Breast epithelium (tissue), 4 donors: ENCODE measurements around the gene SLC35F4. TPM values are rescaled to one million over a fixed set of nuclear protein-coding genes. Genes with fewer than 3 reads are reported as not detected.

Source experiments
- DNase-seq, 2 donors: peaks; one replicate each; pipeline ENCODE4 v3.0.0-alpha.2; 2019; ENCODE audit warnings: low spot score in 2 of 2
- H3K27ac ChIP-seq, 2 donors: fragments of 200-600 bp; sonication (generic) in 1 of 2; one replicate each; pipeline ENCODE4 v1.5.1; 2016 to 2019; ENCODE audit warnings: mild to moderate bottlenecking in 1 of 2
- H3K27me3 ChIP-seq, 2 donors: fragments of 200-600 bp; sonication (generic) in 1 of 2; one replicate each; pipeline versions ENCODE4 v1.5.1 to v1.6.0; 2017 to 2019; ENCODE audit warnings: control low read depth in 1 of 2, mild to moderate bottlenecking in 1 of 2
- H3K36me3 ChIP-seq: fragments of 200-600 bp; one replicate; pipeline ENCODE4 v1.5.1; 2019
- H3K4me1 ChIP-seq, 2 donors: fragments of 200-600 bp; sonication (generic); one replicate each; pipeline ENCODE4 v1.5.1; 2016 to 2019; ENCODE audit warnings: control low read depth in 1 of 2
- H3K4me3 ChIP-seq, 3 donors: fragments of 200-600 bp; sonication (generic); 1 replicate in 2 of 3; 2 replicates in 1 of 3; pipeline ENCODE4 v1.5.1; 2016 to 2019; ENCODE audit warnings: mild to moderate bottlenecking in 3 of 3, moderate library complexity in 2 of 3
- H3K9me3 ChIP-seq, 2 donors: fragments of 200-600 bp; sonication (generic) in 1 of 2; one replicate each; pipeline ENCODE4 v1.5.1; 2016 to 2019; ENCODE audit warnings: control low read depth in 1 of 2
- POLR2A ChIP-seq: fragments of 450-650 bp; IDR thresholded peaks from one replicate; pipeline ENCODE4 v1.6.1; 2016; ENCODE audit warnings: antibody characterized with exemption, mild to moderate bottlenecking, moderate library complexity
- POLR2AphosphoS5 ChIP-seq, 3 donors: sonication (generic); formaldehyde crosslinking; IDR thresholded peaks; one replicate each; pipeline ENCODE4 v1.6.1; 2017; ENCODE audit warnings: antibody characterized with exemption in 3 of 3
- intact Hi-C: fragments of 100-400 bp; cut with DNase I; formaldehyde crosslinking; loops from one replicate; pipeline ENCODE4 v1.15.1; 2023; ENCODE audit warnings: low total_unique reads
- total RNA-seq, 3 donors: library from RNA; depleted of rRNA; stranded (reverse); fragments of >200 nt; gene quantifications; one replicate each; pipeline ENCODE4 v1.1.0, GENCODE V29; 2016
- TF ChIP-seq, protein P1 (sequence below), 3 donors: fragments of 450-650 bp; IDR thresholded peaks; one replicate each; pipeline ENCODE4 v1.5.1; 2016 to 2017; ENCODE audit warnings: antibody characterized with exemption in 3 of 3, mild to moderate bottlenecking in 3 of 3, moderate library complexity in 3 of 3

Gene SLC35F4
- total RNA-seq, 3 donors from 2014 or later, result not detected

DNA sequence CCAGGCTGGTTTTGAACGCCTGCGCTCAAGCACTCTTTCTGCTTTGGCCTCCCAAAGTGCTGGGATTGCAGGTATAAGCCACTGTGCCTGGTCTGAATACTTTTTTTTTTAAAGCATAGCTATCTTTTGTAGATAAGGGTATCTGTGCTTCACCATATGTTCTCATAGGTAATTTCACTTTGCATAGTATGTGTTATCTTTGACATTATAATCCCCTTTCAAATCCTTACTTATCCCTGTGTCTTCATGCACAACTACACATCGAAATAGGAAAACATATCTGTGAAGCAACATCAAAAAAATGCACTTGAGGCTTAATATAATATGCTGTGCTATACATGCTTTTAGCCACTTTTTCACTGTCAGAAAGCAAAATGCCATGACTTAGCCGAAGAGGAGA, 94.1 kb downstream of the SLC35F4 start:
- no peak for DNase-seq
- Histone ChIP-seq H3K36me3 (no peaks in the 10 kb centered on the region), H3K27ac (no peak overlapping the region), H3K27me3 (no peaks in the 10 kb centered on the region), H3K9me3 (peaks cover 0 to 5% of the 10 kb centered on the region in 2 donors), H3K4me1 (no peaks in the 10 kb centered on the region), H3K4me3 (no peak overlapping the region)
- intact Hi-C loops, result no loop called here
- TF ChIP-seq POLR2A (no peak), POLR2AphosphoS5 (IDR thresholded peaks at IDR 0.05) (no peak)
- TF ChIP-seq, protein P1, sequence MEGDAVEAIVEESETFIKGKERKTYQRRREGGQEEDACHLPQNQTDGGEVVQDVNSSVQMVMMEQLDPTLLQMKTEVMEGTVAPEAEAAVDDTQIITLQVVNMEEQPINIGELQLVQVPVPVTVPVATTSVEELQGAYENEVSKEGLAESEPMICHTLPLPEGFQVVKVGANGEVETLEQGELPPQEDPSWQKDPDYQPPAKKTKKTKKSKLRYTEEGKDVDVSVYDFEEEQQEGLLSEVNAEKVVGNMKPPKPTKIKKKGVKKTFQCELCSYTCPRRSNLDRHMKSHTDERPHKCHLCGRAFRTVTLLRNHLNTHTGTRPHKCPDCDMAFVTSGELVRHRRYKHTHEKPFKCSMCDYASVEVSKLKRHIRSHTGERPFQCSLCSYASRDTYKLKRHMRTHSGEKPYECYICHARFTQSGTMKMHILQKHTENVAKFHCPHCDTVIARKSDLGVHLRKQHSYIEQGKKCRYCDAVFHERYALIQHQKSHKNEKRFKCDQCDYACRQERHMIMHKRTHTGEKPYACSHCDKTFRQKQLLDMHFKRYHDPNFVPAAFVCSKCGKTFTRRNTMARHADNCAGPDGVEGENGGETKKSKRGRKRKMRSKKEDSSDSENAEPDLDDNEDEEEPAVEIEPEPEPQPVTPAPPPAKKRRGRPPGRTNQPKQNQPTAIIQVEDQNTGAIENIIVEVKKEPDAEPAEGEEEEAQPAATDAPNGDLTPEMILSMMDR (IDR thresholded peaks at IDR 0.05), result no peak

DNA sequence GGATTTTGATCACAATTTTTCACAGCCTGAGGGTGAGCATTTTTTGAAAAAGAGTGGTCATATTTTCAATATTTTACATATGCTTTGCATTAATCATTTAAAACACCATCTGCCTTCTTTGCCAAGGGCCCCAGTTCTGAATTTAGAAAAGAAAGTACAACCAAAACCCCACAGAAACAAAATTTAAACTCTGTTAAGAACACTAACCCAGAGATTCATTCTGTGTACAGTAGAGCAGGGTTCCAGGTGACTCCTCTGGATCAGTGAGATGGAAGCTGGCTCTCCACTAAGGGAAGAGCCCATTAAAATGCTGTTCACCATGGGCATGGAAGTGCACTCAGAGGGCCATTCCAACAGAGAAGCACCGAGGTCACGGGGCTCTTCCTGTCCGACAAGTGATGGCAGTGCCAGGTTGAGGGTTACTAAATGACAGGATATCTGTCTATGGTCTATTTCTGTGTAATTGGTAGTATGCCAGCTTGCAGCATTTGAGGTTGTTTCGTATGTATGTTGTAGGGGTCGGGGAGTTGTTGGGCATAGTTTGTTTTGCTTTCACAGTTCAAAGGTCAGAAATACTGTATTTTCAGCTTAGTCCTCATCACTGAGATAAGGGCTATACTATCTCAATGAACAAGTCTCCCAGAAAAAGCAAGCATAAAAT, 95.9 kb downstream of the SLC35F4 start:
- intact Hi-C loops, result no loop called here
- no peak for DNase-seq
- Histone ChIP-seq H3K4me1 (no peaks in the 10 kb centered on the region), H3K4me3 (no peak overlapping the region), H3K9me3 (no peaks in the 10 kb centered on the region), H3K27ac (no peak overlapping the region), H3K36me3 (no peaks in the 10 kb centered on the region), H3K27me3 (no peaks in the 10 kb centered on the region)
- no peak for TF ChIP-seq POLR2AphosphoS5 (IDR thresholded peaks at IDR 0.05)
- TF ChIP-seq POLR2A, result no peak
- TF ChIP-seq, protein P1 (IDR thresholded peaks at IDR 0.05), result no peak

DNA sequence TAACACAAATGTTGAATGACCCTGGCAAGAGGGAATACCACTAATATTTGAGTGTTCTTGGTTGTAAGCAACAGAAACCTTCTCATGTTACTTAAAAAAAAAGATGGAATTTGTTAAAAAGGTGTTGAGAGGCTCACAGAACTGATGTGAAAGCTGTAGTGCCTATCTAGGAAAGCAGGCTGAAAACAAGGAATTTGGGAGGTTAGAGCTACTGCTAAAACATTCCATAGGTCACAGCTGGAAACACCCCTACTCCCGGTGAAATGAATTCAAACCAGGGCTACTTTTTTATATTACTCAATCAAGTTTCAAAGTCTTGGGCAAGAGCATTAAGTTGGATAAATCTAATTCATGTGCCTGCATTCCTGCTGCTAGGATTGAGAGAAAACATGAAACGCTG, 104.1 kb downstream of the SLC35F4 start:
- no peak for DNase-seq
- no peaks in the 10 kb centered on the region for H3K36me3 ChIP-seq
- intact Hi-C loops, result loop anchor here (1.0 kb wide), 1 partner anchor 13 kb away; no protein-coding TSS in a partner anchor
- no peaks in the 10 kb centered on the region for H3K27me3 ChIP-seq
- H3K4me1 ChIP-seq, result no peaks in the 10 kb centered on the region
- TF ChIP-seq POLR2AphosphoS5 (IDR thresholded peaks at IDR 0.05) (no peak), POLR2A (no peak)
- TF ChIP-seq, protein P1 (IDR thresholded peaks at IDR 0.05), result no peak
- H3K9me3 ChIP-seq, result peaks cover 0 to 13% of the 10 kb centered on the region in 2 donors
- no peak overlapping the region for H3K4me3 ChIP-seq
- no peak overlapping the region for H3K27ac ChIP-seq

DNA sequence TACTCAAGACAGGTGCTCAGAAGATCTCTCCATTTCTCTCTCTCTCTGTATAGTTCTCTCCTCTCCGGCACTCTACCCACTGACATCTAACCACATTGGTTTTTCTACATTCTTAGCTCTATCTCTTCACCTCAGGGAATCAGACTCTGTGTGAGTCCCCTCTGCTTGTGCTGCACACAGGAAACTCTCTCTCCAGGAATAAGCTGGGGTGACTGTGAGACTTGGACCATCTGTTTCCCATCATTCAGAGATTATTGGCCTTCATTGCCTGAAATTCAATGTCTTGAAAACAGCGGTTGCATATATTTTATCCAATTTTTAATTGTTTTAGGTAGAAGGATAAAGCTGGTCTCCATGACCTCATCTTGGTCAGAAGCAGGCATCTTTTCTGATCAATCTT, 105.0 kb downstream of the SLC35F4 start:
- Histone ChIP-seq H3K4me1 (no peaks in the 10 kb centered on the region), H3K9me3 (peaks cover 0 to 13% of the 10 kb centered on the region in 2 donors), H3K27me3 (no peaks in the 10 kb centered on the region), H3K27ac (no peak overlapping the region), H3K4me3 (no peak overlapping the region), H3K36me3 (no peaks in the 10 kb centered on the region)
- DNase-seq, result no peak
- intact Hi-C loops, result loop anchor here (1.0 kb wide), 1 partner anchor 13 kb away; no protein-coding TSS in a partner anchor
- no peak for TF ChIP-seq POLR2A
- TF ChIP-seq POLR2AphosphoS5 (IDR thresholded peaks at IDR 0.05), result no peak
- TF ChIP-seq, protein P1 (IDR thresholded peaks at IDR 0.05), result no peak

DNA sequence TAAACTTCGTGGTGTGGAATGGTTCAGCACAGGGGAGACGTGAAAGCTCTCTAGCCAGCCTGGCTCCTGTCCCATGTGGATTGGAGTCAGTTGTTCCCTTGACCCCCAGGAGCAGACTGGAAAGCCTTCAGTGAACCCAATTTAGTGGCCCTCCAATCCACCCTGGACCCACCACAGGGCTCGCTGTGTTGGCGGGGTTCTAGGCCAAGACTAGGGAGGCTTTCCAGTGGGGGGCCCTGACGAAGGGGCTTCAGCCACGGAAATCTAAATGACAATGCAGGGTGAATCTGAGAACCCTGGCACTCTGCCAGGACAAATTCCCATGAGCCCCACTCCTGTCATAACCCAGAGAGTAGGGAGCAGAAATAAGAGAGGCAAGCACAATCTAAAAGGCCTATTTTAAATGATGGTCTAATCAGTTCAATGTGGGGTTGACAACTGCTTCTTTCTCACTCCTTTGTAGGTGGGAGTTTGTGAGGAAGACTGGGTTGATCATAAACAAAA, 110.8 kb downstream of the SLC35F4 start:
- intact Hi-C loops, result no loop called here
- TF ChIP-seq, protein P1 (IDR thresholded peaks at IDR 0.05), result no peak
- no peak for TF ChIP-seq POLR2A
- no peak for TF ChIP-seq POLR2AphosphoS5 (IDR thresholded peaks at IDR 0.05)
- no peak for DNase-seq
- Histone ChIP-seq H3K27me3 (no peaks in the 10 kb centered on the region), H3K9me3 (peaks cover 0 to 8% of the 10 kb centered on the region in 2 donors), H3K4me1 (no peaks in the 10 kb centered on the region), H3K4me3 (no peak overlapping the region), H3K27ac (no peak overlapping the region), H3K36me3 (no peaks in the 10 kb centered on the region)
